GM12878 (cell line): ENCODE results near the gene NTSR1.

Experiments used
- BACH1 ChIP-seq: fragments of 450-650 bp; IDR thresholded peaks from 2 replicates; pipeline ENCODE4 v1.6.1; 2017; ENCODE audit warnings: mild to moderate bottlenecking, borderline replicate concordance
- CHD2 ChIP-seq: IDR thresholded peaks from 2 replicates; pipeline ENCODE4 v1.6.1; 2011; ENCODE audit warnings: low read depth, low read length, improper control_type of control experiment, borderline replicate concordance
- ETV6 ChIP-seq, 2 experiments: fragments of 450-650 bp in 1 of 2; IDR thresholded peaks in 1 of 2; conservative IDR thresholded peaks in 1 of 2; 2 replicates each; pipeline ENCODE4 v1.6.1; 2014; ENCODE audit warnings: antibody characterized with exemption in 1 of 2, borderline replicate concordance in 1 of 2, low read depth in 1 of 2, mild to moderate bottlenecking in 1 of 2, moderate library complexity in 1 of 2
- HDAC6 ChIP-seq: fragments of 200-600 bp; sonication (generic); IDR thresholded peaks from one replicate; pipeline ENCODE4 v1.8.0; 2017; ENCODE audit warnings: antibody characterized with exemption; ENCODE audit not compliant: unreplicated experiment
- NFIC ChIP-seq: IDR thresholded peaks from 2 replicates; pipeline ENCODE4 v1.6.1; 2012; ENCODE audit warnings: low read depth, mild to moderate bottlenecking, inconsistent platforms, low read length, moderate library complexity
- RAD21 ChIP-seq: IDR thresholded peaks from 2 replicates; pipeline ENCODE4 v1.6.1; 2011; ENCODE audit warnings: mild to moderate bottlenecking, low read depth, low read length, moderate library complexity; ENCODE audit not compliant: insufficient read depth
- RFX5 ChIP-seq: IDR thresholded peaks from 2 replicates; pipeline ENCODE4 v1.6.1; 2011; ENCODE audit warnings: low read depth, low read length, improper control_type of control experiment
- SIN3A ChIP-seq: IDR thresholded peaks from 2 replicates; pipeline ENCODE4 v1.6.1; 2012; ENCODE audit warnings: low read depth, low read length, improper control_type of control experiment
- SRF ChIP-seq, 2 experiments: IDR thresholded peaks; 2 replicates each; pipeline ENCODE4 v1.6.1; 2011; ENCODE audit warnings: low read depth in 2 of 2, low read length in 2 of 2, mild to moderate bottlenecking in 1 of 2, moderate library complexity in 1 of 2
- TCF12 ChIP-seq: IDR thresholded peaks from 2 replicates; pipeline ENCODE4 v1.6.1; 2011; ENCODE audit warnings: low read depth, mild to moderate bottlenecking, low read length
- TF ChIP-seq, protein P1 (sequence below), 3 experiments: IDR thresholded peaks in 2 of 3; conservative IDR thresholded peaks in 1 of 3; 2 replicates each; pipeline ENCODE4 v1.5.1; 2011; ENCODE audit warnings: low read depth in 3 of 3, low read length in 3 of 3, mild to moderate bottlenecking in 3 of 3, control low read depth in 2 of 3, moderate library complexity in 2 of 3, inconsistent platforms in 1 of 3, mixed read lengths in 1 of 3; ENCODE audit not compliant: control insufficient read depth in 2 of 3, insufficient read depth in 1 of 3; ENCODE audit errors: extremely low read depth in 1 of 3

DNA sequence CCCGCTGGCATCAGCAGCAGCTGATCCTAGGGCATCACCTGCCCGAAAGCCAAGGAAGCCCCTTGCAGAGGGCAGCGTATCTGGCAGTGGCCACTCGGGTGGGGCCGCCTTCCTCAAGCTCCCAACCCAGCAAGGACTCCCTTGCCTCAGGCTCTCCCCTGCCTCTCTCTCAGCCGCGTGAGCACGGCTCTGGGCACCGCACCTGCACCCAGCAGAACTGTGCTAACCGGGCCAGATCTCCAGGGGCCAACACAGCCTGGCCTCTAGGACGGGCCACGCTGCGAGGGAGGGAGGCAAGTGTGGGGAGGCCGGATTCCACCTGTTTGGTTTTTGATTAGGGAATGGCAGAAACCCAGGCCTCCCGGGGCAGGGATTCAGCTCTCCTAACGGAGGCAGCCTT is 75.9 kb downstream of the NTSR1 start:
- TF ChIP-seq, protein P1, sequence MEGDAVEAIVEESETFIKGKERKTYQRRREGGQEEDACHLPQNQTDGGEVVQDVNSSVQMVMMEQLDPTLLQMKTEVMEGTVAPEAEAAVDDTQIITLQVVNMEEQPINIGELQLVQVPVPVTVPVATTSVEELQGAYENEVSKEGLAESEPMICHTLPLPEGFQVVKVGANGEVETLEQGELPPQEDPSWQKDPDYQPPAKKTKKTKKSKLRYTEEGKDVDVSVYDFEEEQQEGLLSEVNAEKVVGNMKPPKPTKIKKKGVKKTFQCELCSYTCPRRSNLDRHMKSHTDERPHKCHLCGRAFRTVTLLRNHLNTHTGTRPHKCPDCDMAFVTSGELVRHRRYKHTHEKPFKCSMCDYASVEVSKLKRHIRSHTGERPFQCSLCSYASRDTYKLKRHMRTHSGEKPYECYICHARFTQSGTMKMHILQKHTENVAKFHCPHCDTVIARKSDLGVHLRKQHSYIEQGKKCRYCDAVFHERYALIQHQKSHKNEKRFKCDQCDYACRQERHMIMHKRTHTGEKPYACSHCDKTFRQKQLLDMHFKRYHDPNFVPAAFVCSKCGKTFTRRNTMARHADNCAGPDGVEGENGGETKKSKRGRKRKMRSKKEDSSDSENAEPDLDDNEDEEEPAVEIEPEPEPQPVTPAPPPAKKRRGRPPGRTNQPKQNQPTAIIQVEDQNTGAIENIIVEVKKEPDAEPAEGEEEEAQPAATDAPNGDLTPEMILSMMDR (IDR thresholded peaks at IDR 0.05 in 2 of 3, conservative IDR thresholded peaks at IDR 0.05 in 1 of 3; ENCODE audit: control insufficient read depth in 2 of 3, extremely low read depth in 1 of 3, insufficient read depth in 1 of 3, low read depth in 3 of 3, low read length in 3 of 3): no peak
- no peak for TF ChIP-seq CHD2
- no peak for TF ChIP-seq SIN3A
- no peak for TF ChIP-seq NFIC
- TF ChIP-seq HDAC6: no peak
- no peak for TF ChIP-seq TCF12
- no peak for TF ChIP-seq SRF (IDR thresholded peaks at IDR 0.05; ENCODE audit: low read depth in 2 of 2, low read length in 2 of 2)
- no peak for TF ChIP-seq RAD21
- TF ChIP-seq BACH1: no peak
- no peak for TF ChIP-seq ETV6 (conservative IDR thresholded peaks at IDR 0.05 in 1 of 2, IDR thresholded peaks at IDR 0.05 in 1 of 2; ENCODE audit: borderline replicate concordance in 1 of 2, low read depth in 1 of 2)
- no peak for TF ChIP-seq RFX5
